Measurements from ENCODE around the gene SDHA. TPM values are rescaled to one million over a fixed set of nuclear protein-coding genes. Genes with fewer than 3 reads are reported as not detected.
"Not testable (repeated sequence)": the region's sequence is repeated elsewhere in the genome, so short reads cannot be mapped to it uniquely, and the experiment has no call there.

SDHA gene
- total and polyA plus RNA-seq, 9 donors = 69.6 to 169 (median 103) TPM

- H3K27ac ChIP-seq = no peak overlapping the region
- no peaks in the 10 kb centered on the region for H3K9me3 ChIP-seq
- WGBS, 3 donors = 79 to 87% (median 85%) methylated on average over 15 of the region's 15 CpGs
- no peak for TF ChIP-seq CTCF (IDR thresholded peaks at IDR 0.05)
- no peak for TF ChIP-seq EP300 (IDR thresholded peaks at IDR 0.05)
- TF ChIP-seq POLR2A (IDR thresholded peaks at IDR 0.05) = no peak
- no peak for DNase-seq
- intact Hi-C loops (cut with DNase I) = no loop called here
- H3K27me3 ChIP-seq = no peaks in the 10 kb centered on the region
- peaks cover 3% of the 10 kb centered on the region for H3K4me1 ChIP-seq (ENCODE audit: insufficient read depth)
- no peak overlapping the region for H3K4me3 ChIP-seq
- H3K36me3 ChIP-seq = no peaks in the 10 kb centered on the region
These were observed 9.5 kb upstream of the SDHA start for GRCh38 chr5:208449-209114.

- TF ChIP-seq CTCF (IDR thresholded peaks at IDR 0.05) (no peak), POLR2A (IDR thresholded peaks at IDR 0.05) (no peak), EP300 (IDR thresholded peaks at IDR 0.05) (no peak)
- H3K36me3 ChIP-seq = no peaks in the 10 kb centered on the region
- no peaks in the 10 kb centered on the region for H3K27me3 ChIP-seq
- H3K9me3 ChIP-seq = no peaks in the 10 kb centered on the region
- no peak overlapping the region for H3K27ac ChIP-seq
- no peak overlapping the region for H3K4me3 ChIP-seq
- peaks cover 1% of the 10 kb centered on the region for H3K4me1 ChIP-seq (ENCODE audit: insufficient read depth)
- intact Hi-C loops (cut with DNase I) = no loop called here
- WGBS, 3 donors = 90 to 93% (median 90%) methylated on average over 12 of the region's 12 CpGs
- no peak for DNase-seq
These were observed 4.2 kb upstream of the SDHA start for GRCh38 chr5:213803-214395.

- H3K36me3 ChIP-seq; intact Hi-C loops (cut with DNase I); H3K27me3 ChIP-seq; H3K9me3 ChIP-seq; H3K4me1 ChIP-seq (ENCODE audit: insufficient read depth); H3K27ac ChIP-seq; DNase-seq; H3K4me3 ChIP-seq: not testable (repeated sequence)
- WGBS, 3 donors = 72 to 88% (median 85%) methylated on average over 2 of the region's 2 CpGs
These were observed 2.9 kb upstream of the SDHA start for GRCh38 chr5:215256-215655.

GRCh38 chr5:216076-216475 lies 2.0 kb upstream of the SDHA start:
- H3K27ac ChIP-seq; intact Hi-C loops (cut with DNase I); H3K4me3 ChIP-seq; H3K27me3 ChIP-seq; H3K4me1 ChIP-seq (ENCODE audit: insufficient read depth); H3K36me3 ChIP-seq; H3K9me3 ChIP-seq; DNase-seq: not testable (repeated sequence)
- 88 to 93% (median 90%) methylated on average over 9 of the region's 10 CpGs for WGBS, 3 donors

- Histone ChIP-seq H3K36me3 (no peaks in the 10 kb centered on the region), H3K27me3 (no peaks in the 10 kb centered on the region), H3K27ac (peak overlapping the region; percentile 84 to 87), H3K9me3 (no peaks in the 10 kb centered on the region), H3K4me1 (ENCODE audit: insufficient read depth) (peaks cover 7% of the 10 kb centered on the region), H3K4me3 (peak overlapping the region; percentile 94)
- 0 to 2% (median 1%) methylated on average over 48 to 73 of the region's 73 CpGs for WGBS, 3 donors
- peak; percentile 41 to 70 (median 47) for DNase-seq
- TF ChIP-seq POLR2A (IDR thresholded peaks at IDR 0.05) (no peak), CTCF (IDR thresholded peaks at IDR 0.05) (no peak), EP300 (IDR thresholded peaks at IDR 0.05) (no peak)
- intact Hi-C loops (cut with DNase I) = no loop called here
These were observed 554 bp downstream of the SDHA start for GRCh38 chr5:218457-219291.
